Measurements from ENCODE around the gene MYCL.

The MYCL gene

GRCh38 chr1:39940980-39941871, 39.5 kb upstream of the MYCL start:
- no peak for DNase-seq (ENCODE audit: extremely low read depth, low read depth)
- TF ChIP-seq CTCF (IDR thresholded peaks at IDR 0.05; ENCODE audit: low read depth, low read length) = no peak

- no peak for TF ChIP-seq CTCF (IDR thresholded peaks at IDR 0.05; ENCODE audit: low read depth, low read length)
- no peak for DNase-seq (ENCODE audit: extremely low read depth, low read depth)
These were observed 38.5 kb upstream of the MYCL start for GRCh38 chr1:39940253-39940652.

- no peak for DNase-seq (ENCODE audit: extremely low read depth, low read depth)
- TF ChIP-seq CTCF (IDR thresholded peaks at IDR 0.05; ENCODE audit: low read depth, low read length) = no peak
These were observed 37.1 kb upstream of the MYCL start for GRCh38 chr1:39938856-39939255.

GRCh38 chr1:39936724-39937491, 35.2 kb upstream of the MYCL start:
- no peak for TF ChIP-seq CTCF (IDR thresholded peaks at IDR 0.05; ENCODE audit: low read depth, low read length)
- no peak for DNase-seq (ENCODE audit: extremely low read depth, low read depth)

- no peak for TF ChIP-seq CTCF (IDR thresholded peaks at IDR 0.05; ENCODE audit: low read depth, low read length)
- peak; percentile 96 for DNase-seq (ENCODE audit: extremely low read depth, low read depth)
These were observed 32.5 kb upstream of the MYCL start for GRCh38 chr1:39933956-39934941.

GRCh38 chr1:39928809-39929587, 27.3 kb upstream of the MYCL start:
- DNase-seq (ENCODE audit: extremely low read depth, low read depth) = no peak
- no peak for TF ChIP-seq CTCF (IDR thresholded peaks at IDR 0.05; ENCODE audit: low read depth, low read length)
